GM18858 (cell line): ENCODE measurements around the gene ANKIB1.
"Not testable (repeated sequence)": the region's sequence is repeated elsewhere in the genome, so short reads cannot be mapped to it uniquely, and the experiment has no call there.

Experiments
- ATAC-seq: cut with Tn5 transposase; IDR thresholded peaks from one replicate; pipeline ENCODE4 v1.9.1; 2021; ENCODE audit not compliant: unreplicated experiment

The ANKIB1 gene

DNA sequence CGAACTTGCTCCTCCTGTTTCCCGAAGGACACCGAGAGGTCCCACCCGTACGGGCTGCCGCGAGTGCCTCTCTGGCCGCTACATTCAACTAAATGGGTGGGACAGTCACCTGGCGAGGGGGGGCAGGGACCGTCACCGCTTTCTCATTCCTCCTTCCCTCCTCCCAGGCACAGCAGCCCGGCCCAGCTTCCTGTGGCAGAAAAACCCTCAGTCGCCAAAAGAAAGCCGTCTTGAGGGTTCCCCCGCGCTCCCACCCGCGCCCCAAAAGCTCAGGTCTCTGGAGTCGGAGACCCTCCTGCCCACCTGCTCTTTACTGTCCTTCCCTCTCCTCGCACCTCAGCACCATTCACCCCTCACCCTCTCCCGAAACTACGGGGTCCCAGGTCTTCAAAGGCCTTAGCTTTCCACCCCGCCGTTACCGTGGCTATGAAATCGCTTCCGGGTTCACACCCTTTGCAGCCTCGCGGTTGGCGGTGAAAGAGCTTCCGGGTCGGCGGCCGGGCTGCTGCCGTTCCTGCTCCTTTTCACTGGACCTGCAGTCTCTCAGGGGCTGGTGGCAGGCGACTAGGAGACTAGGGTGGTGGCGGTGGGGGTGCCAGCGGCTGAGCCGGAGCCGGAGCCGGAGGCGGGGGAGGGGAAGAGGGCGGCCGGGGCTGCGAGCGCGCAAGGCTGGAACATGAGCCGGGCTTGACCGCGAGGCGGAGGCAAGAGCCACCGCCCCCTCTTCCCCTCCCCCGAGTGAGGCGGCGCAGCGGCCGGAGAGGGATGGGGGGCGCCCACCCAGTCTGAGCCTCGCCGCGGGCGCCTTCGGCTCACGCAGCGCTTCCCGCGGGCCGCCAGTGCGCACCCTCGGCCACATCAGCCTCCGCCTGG lies at the start of gene ANKIB1, which contains the start of gene KRIT1:
TSS of gene ANKIB1 (plus strand) at position 488 of the 873 bp plus-strand sequence. CDS start 49,005 bp downstream, outside the sequence.
TSS of gene KRIT1 (minus strand) at position 428 of the 873 bp plus-strand sequence. CDS start 3,779 bp downstream, outside the sequence.
- peak; percentile 61 for ATAC-seq

- no peak for ATAC-seq
These were observed 45.0 kb upstream of the ANKIB1 start for GRCh38 chr7:92200791-92201190.

- ATAC-seq, result no peak
These were observed 39.8 kb upstream of the ANKIB1 start for GRCh38 chr7:92205987-92206386.

- no peak for ATAC-seq
These were observed 39.1 kb upstream of the ANKIB1 start for GRCh38 chr7:92206672-92207071.

GRCh38 chr7:92221766-92222165 lies 24.0 kb upstream of the ANKIB1 start:
- no peak for ATAC-seq

- no peak for ATAC-seq
These were observed 18.8 kb upstream of the ANKIB1 start for GRCh38 chr7:92226981-92227380.

- ATAC-seq, result no peak
These were observed 17.7 kb upstream of the ANKIB1 start for GRCh38 chr7:92228100-92228499.

GRCh38 chr7:92228742-92229141 lies 17.0 kb upstream of the ANKIB1 start:
- no peak for ATAC-seq

GRCh38 chr7:92230547-92230946 lies 15.2 kb upstream of the ANKIB1 start:
- ATAC-seq, result no peak

GRCh38 chr7:92242972-92243371 lies 2.8 kb upstream of the ANKIB1 start:
- no peak for ATAC-seq

DNA sequence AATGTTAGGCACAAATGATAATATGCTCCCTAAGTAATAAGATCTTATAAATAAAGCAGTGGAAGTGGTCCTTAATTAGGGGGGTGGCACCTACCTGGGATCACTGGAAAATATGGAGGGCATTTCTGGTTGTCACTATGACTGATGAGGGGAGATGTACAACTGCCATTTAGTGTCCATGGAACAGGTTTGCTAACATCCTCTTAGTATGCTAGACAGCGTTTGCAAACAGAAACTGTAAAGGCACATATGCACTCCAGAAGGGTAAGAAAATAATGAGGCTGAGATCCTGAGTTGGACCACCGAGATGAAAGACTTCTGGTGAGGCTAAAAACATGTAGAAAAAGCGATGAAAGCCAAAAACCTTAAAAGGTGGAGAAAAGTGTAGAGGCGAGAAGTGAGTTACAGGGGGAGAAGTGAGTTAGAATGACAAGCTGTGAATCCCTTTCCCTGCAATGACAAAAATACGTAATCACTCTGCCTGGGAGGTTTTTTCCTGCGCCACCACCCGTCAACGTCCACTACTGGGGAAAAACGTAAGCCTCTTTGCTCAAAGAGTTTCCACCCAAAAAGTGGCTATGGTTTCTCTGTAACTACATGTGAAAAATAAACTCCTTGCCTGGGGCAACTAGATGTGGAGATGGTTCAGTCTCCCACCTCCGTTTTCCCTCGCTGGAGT lies 827 bp upstream of the ANKIB1 start:
- ATAC-seq, result no peak

DNA sequence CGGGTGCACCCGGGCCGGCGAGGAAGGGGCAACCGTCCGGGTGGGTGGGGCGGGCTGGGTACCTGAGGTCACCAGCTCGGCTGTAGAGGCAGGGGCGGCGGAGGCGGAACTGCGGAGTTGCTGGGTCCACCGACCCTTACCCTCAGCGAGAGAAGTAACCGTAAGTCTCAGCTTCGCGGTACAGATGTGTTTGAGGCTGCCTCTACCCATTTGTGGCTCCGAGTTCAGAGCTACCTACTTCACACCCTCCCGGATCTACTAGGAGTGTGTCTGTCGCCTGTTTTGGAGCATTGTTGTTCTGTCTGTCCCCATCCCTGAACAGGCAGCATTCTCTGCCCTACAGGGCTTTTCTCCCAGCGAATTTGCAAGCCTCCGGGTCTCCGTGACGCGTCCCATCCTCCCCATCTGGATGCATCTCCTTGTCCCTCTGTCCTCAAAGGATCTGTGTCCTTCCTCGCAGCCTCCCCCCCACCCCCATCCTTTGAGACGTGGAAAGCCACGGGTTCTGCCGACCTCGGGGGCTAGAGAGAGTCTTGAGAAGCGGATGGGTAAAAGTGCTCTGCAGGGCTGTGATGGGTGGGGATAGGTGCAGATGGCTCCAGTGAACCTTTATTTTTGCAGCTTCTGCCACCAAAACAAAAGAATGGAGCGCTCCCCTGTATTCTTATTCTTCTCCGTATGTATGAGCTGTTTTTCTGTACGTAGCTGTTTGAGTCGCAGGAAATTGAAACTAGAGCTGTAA lies 757 bp downstream of the ANKIB1 start:
- peak; percentile 8 for ATAC-seq

GRCh38 chr7:92250603-92251002 lies 4.8 kb downstream of the ANKIB1 start:
- no peak for ATAC-seq

- no peak for ATAC-seq
These were observed 5.4 kb downstream of the ANKIB1 start for GRCh38 chr7:92251181-92251580.

GRCh38 chr7:92253251-92253650 lies 7.5 kb downstream of the ANKIB1 start:
- ATAC-seq, result no peak

- not testable (repeated sequence) for ATAC-seq
These were observed 9.0 kb downstream of the ANKIB1 start for GRCh38 chr7:92254800-92255199.

DNA sequence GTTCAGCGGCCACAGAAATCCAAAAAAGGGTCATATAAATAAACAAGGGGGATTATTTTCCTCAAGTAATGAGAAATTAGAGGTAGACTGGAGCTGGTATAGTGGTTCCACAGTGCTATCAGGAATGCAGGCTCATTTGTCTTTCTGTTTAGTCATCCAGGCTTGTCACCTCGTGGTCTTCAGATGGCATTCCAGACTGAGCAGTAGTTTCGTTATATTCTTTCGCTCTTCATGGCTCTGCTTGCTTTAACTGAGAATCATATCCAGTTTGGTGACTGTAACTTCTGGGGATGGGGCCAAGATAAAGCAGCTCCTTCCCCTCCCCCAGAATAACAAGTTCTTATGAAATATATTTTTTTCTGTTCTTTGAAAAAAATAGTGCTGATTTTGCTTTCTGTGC lies 9.5 kb downstream of the ANKIB1 start:
- no peak for ATAC-seq

DNA sequence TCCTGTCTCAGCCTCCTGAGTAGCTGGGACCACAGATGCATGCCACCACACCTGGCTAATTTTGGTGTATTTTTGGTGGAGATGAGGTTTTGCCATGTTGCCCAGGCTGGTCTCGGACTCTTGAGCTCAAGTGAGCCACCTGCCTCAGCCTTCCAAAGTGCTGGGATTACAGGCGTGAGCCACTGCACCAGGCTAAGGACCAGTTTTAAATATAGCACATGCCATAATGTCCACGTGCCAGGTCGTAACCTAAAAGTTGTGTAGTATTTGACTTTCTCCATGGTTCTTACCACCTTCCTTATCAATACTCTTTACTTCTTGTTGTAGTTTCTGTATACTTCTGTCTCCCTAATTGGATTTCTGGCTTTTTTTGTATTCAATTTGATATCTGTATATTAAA lies 13.3 kb downstream of the ANKIB1 start:
- no peak for ATAC-seq

- peak; percentile 55 for ATAC-seq
These were observed 14.0 kb downstream of the ANKIB1 start for GRCh38 chr7:92259610-92260247.

- ATAC-seq, result no peak
These were observed 14.5 kb downstream of the ANKIB1 start for GRCh38 chr7:92260248-92260781.
